Right atrium auricular region (tissue), 2 donors: ENCODE results near the gene C2CD3. TPM values are rescaled to one million over a fixed set of nuclear protein-coding genes. Genes with fewer than 3 reads are reported as not detected.
A peak's percentile ranks its signal among the peaks of the same experiment; 100 is the strongest.

Source experiments
- DNase-seq: peaks from one replicate; pipeline ENCODE4 v3.0.0-alpha.2; 2019; ENCODE audit warnings: low spot score
- H3K27ac ChIP-seq, 2 donors: fragments of 200-600 bp; sonication (generic); 1 replicate in 1 of 2; 2 replicates in 1 of 2; pipeline ENCODE4 v1.5.1; 2016 to 2019
- H3K27me3 ChIP-seq, 2 donors: fragments of 200-600 bp; sonication (generic); one replicate each; pipeline versions ENCODE4 v1.5.1 to v1.6.0; 2017 to 2019
- H3K36me3 ChIP-seq: fragments of 200-600 bp; sonication (generic); one replicate; pipeline ENCODE4 v1.5.1; 2016
- H3K4me1 ChIP-seq, 2 donors: fragments of 200-600 bp; sonication (generic); one replicate each; pipeline versions ENCODE4 v1.5.1 to v1.6.0; 2017 to 2019
- H3K4me3 ChIP-seq, 2 donors: fragments of 200-600 bp; sonication (generic); 1 replicate in 1 of 2; 2 replicates in 1 of 2; pipeline ENCODE4 v1.5.1; 2017 to 2019; ENCODE audit warnings: mild to moderate bottlenecking in 1 of 2, moderate library complexity in 1 of 2
- H3K9me3 ChIP-seq, 2 donors: fragments of 200-600 bp; sonication (generic); one replicate each; pipeline ENCODE4 v1.5.1; 2019
- CTCF ChIP-seq, 2 donors: fragments of 200-600 bp; sonication (generic); IDR thresholded peaks; one replicate each; pipeline ENCODE4 v1.5.1; 2019; ENCODE audit warnings: antibody characterized with exemption in 2 of 2
- total RNA-seq, 2 donors: library from RNA; depleted of rRNA; stranded (reverse); fragments of >200 nt; gene quantifications; one replicate each; pipeline ENCODE4 v1.1.0, GENCODE V29; 2016

The C2CD3 gene
- total RNA-seq, 2 donors from 2014 or later = 15.0 to 15.4 TPM

GRCh38 chr11:73974604-73975478 lies 196.0 kb downstream of the C2CD3 start:
- Histone ChIP-seq H3K27ac (no peak overlapping the region), H3K4me1 (no peaks in the 10 kb centered on the region), H3K4me3 (no peak overlapping the region), H3K27me3 (no peaks in the 10 kb centered on the region), H3K9me3 (no peaks in the 10 kb centered on the region), H3K36me3 (peaks cover 9% of the 10 kb centered on the region)
- no peak for TF ChIP-seq CTCF (IDR thresholded peaks at IDR 0.05)
- DNase-seq = no peak

GRCh38 chr11:73972620-73973449 lies 198.0 kb downstream of the C2CD3 start:
- Histone ChIP-seq H3K4me1 (no peaks in the 10 kb centered on the region), H3K36me3 (peaks cover 9% of the 10 kb centered on the region), H3K27me3 (no peaks in the 10 kb centered on the region), H3K27ac (peak overlapping the region in 1 of 2 donors; percentile 35), H3K4me3 (no peak overlapping the region), H3K9me3 (no peaks in the 10 kb centered on the region)
- no peak for TF ChIP-seq CTCF (IDR thresholded peaks at IDR 0.05)
- no peak for DNase-seq

GRCh38 chr11:73972187-73972586 lies 198.6 kb downstream of the C2CD3 start:
- TF ChIP-seq CTCF (IDR thresholded peaks at IDR 0.05) = no peak
- Histone ChIP-seq H3K4me3 (no peak overlapping the region), H3K27me3 (no peaks in the 10 kb centered on the region)

GRCh38 chr11:73971175-73971719 lies 199.6 kb downstream of the C2CD3 start:
- Histone ChIP-seq H3K36me3 (no peaks in the 10 kb centered on the region), H3K4me1 (no peaks in the 10 kb centered on the region), H3K27me3 (no peaks in the 10 kb centered on the region), H3K27ac (no peak overlapping the region), H3K9me3 (no peaks in the 10 kb centered on the region), H3K4me3 (no peak overlapping the region)
- DNase-seq = no peak
- TF ChIP-seq CTCF (IDR thresholded peaks at IDR 0.05) = no peak

More at GRCh38 chr11:73972187-73972586, 198.6 kb downstream of the C2CD3 start:
- no peak for DNase-seq
- H3K36me3 ChIP-seq = peaks cover 4% of the 10 kb centered on the region
- no peak overlapping the region for H3K27ac ChIP-seq
- no peaks in the 10 kb centered on the region for H3K4me1 ChIP-seq
- no peaks in the 10 kb centered on the region for H3K9me3 ChIP-seq

GRCh38 chr11:73969991-73970800 lies 200.6 kb downstream of the C2CD3 start:
- no peaks in the 10 kb centered on the region for H3K27me3 ChIP-seq
- DNase-seq = no peak
- H3K27ac ChIP-seq = no peak overlapping the region
- TF ChIP-seq CTCF (IDR thresholded peaks at IDR 0.05) = no peak
- H3K36me3 ChIP-seq = no peaks in the 10 kb centered on the region
- H3K4me1 ChIP-seq = peaks cover 0 to 2% of the 10 kb centered on the region in 2 donors
- H3K9me3 ChIP-seq = no peaks in the 10 kb centered on the region
- H3K4me3 ChIP-seq = no peak overlapping the region
